GM19035 (cell line): Measurements from ENCODE around the gene PSMD5.
"Not testable (repeated sequence)": the region's sequence is repeated elsewhere in the genome, so short reads cannot be mapped to it uniquely, and the experiment has no call there.

ENCODE experiments used
- ATAC-seq: cut with Tn5 transposase; IDR thresholded peaks from one replicate; pipeline ENCODE4 v1.9.1; 2021; ENCODE audit not compliant: unreplicated experiment

The PSMD5 gene

DNA sequence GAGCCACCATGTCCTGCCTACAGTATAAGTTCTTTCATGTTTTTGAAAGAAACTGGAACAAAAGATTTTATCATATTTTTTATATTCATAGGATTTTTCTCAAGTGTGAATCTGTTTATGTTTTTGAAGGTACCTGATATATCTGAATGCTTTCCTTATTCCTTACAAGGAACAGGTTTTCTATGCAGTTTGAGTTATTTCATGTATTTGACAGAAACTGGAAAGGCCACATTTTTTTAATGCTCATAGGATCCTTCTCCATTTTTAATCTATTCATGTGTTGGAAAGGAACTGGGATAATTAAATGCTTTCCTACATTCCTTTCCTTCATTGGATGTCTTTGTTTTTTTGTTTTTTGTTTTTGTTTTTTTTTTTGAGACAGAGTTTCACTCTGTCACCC lies 33.8 kb downstream of the PSMD5 start:
- no peak for ATAC-seq

DNA sequence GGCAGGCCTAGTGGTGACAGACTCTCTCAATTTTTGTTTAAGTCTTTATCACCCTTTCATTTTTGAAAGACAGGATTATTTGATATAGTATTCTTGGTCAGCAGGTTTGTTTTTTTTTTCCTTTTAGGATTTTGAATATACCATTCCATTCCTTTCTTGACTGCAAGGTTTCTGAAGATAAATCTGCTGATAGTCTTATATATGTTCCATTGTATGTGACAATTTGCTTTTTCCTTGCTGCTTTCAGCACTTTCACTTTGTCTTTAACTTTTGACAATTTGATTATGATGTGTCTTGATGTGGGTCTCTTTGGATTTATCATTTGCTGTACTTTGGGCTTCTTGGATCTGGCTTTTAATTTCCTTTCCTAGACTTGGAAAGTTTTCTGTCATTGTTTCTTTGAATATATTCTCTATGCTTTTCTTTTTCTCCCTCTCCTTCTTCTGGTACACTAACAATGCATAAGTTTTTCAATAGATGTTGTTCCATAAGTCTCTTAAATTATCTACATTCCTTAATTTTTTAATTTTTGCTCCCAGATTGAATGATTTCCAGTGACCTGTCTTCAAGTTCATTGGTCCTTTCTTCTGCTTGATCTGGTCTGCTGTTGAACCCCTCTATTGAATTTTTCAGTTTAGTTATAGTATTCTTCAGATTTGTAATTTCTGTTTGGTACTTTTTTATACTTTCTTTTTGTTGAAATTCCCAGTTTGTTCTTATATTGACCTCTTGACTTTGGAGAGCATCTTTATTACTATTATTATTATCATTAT lies 34.9 kb downstream of the PSMD5 start:
- no peak for ATAC-seq

DNA sequence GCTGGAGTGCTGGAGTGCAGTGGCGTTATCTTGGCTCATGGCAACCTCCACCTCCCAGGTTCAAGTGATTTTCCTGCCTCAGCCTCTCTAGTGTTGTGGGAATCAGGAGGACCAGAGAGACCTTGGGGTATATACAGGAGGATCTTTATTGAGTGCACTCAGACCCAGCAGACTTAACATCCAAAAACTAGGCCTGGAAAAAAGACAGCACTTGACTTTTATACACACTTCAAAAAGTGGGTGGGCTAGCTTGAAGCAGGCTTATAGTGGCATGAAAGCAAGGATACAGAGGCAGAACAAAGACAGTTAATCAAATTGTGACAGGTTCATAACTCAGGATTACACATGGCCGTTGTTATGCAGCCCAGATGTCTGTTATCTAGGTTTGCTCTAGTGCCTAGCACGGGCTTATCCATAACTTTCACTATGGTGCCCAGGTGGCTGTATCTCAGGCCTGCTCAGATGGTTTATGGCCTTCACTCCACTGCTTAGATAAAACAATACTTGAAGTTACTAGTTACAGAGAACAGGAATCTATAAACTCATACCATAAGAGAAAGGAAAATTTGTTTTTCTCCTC lies 37.8 kb downstream of the PSMD5 start:
- not testable (repeated sequence) for ATAC-seq

DNA sequence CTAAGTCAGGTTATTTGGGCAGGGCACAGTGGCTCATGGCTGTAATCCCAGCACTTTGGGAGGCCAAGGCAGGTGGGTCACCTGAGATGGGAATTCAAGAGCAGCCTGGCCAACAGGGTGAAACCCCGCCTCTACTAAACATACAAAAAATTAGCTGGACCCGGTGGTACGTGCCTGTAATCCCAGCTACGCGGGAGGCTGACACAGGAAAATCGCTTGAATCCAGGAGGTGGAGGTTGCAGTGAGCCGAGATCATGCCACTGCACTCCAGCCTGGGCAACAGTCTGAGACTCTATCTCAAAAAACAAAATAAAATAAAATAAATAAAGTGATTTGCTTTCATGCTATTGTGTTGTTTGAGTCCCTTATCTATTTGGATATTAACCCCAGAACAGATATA lies 41.3 kb downstream of the PSMD5 start:
- no peak for ATAC-seq

DNA sequence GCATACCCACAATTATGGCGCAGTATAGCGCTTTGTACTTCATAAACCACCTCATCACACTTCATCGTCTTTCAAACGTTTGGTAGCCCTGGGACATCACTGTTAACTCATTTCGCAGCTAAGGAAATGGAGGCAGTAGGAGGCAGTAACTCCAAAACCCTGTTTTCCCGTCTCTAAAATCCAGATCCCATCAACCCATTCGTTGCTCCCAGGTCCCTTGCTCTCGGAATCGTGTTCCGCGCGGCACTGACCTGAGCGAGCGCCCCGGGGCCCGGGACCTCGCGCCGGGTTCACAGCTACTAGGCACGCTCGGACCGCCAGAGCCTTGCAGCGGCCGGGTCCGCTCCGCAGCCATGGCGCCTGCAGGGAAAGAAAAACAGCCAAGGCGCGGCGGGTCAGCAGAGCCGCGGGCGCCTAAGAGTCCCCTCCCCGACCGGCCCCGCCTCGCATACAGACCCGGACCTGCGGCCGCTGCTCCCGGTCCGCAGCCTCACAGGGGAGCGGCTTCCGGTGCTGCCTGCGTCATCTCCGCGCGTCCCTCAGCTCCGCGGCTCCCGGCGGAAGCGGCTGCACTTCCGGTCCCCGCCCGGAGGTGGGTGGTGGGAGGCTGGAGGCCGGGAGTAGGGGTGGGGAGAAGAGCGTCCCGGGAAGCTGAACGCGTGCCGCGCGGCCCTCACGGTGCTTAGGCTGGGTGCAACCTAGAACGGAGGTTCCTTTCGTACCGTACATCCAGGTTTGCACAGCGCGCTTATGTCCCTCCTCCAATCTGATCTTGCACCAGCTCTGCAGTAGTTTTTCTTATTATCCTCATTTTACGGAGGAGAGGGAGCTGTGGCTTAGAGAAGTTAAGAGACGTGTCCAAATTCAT lies 49.6 kb downstream of the PSMD5 start, which contains the start of gene FBXW2:
Gene FBXW2, minus strand, starts transcription at position 519 of the 868 bp plus-strand sequence. CDS start 5,158 bp downstream, outside the sequence.
- ATAC-seq: peak; percentile 85

DNA sequence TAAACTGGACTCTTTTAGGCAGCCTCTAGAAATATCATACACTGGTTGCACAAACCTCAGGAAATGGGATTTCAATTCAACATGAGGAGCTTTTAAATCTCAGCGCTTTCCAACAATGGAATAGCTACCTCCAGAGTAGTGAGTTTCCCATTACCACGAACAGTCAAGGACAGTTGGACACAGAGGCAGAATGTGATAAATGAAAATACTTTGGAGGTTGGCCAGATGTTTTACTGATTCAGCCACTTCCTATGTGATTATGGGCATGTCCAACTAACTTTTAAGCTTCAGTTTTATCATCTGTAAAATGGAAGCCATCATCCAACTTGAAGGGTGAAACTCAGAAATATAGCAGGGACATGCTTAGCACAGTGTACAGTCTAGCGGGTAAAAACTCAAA lies 51.6 kb downstream of the PSMD5 start:
- ATAC-seq: no peak

DNA sequence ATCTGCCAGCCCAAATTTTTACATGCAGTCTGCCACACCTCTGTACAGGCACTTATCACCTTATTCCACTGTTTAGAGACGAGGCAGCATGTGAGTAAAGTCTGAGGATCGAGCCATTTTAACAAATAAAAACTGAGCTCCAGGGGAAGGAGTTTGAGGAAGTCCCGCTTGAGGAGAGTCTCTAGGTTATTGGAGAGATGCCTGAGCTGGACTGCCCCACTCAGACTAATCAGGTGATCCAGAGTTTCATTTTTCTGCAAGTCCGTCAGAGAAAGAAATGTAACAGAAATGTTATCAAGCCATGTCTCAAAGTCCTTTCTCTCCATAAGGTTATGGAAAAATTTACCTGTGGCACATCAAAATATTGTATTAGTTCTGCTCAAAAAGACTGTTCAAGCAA lies 54.8 kb downstream of the PSMD5 start:
- no peak for ATAC-seq

DNA sequence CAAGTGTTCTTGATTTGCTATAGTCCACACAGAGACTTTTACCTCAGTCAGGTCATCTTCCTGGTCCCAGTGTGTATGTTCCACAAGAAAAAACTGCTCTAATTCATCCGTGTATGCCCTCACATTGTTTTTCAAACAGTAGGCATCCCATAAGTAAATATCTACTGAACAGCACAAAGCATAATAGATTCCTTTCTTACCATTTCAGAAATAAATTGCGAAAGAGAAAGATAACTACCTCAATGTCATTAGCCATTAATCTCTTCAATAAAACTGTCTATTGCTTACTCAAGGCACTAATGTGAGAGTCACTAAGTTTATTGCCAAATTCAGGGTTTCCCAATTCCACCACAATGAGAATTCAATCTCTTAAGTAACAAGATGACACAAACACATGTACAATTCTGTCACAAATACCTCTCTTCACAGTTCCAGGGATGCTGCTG lies 59.1 kb downstream of the PSMD5 start:
- ATAC-seq: no peak

DNA sequence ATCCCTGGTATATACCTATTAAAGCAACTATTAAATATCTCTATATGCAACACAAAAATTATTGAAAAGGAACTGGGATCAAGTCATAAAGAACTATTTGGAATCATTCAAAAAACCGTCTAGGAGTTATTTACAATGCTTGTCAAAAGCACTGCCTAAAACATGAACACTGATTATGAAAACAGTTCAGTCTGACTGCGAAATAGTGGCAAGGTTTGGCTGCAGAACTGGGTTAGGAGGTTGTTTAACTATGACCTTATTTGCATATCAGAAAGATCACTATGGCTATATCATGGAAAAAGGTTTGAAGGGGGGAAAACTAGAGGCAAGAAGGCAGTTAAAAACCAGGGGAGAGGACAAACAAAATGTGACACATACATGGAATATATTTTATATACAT lies 61.5 kb downstream of the PSMD5 start:
- ATAC-seq: no peak

DNA sequence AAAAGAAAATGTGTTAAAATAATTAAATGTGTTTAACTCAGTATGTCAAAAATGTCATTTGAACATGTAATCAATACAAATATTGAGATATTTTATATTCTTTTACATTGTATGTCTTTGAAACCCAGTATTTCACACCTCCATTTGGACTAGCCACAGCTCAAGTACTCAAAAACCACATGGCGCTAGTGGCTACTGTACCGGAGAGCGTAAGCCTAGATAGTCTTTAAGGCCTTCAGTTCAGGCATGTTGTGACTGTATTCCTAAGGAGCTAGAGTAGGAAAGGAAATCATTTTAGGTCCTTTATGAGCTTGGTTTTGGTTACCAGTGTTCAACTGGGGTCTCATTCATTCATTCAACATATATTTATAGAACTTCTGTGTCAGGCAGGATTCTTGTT lies 62.4 kb downstream of the PSMD5 start:
- no peak for ATAC-seq

DNA sequence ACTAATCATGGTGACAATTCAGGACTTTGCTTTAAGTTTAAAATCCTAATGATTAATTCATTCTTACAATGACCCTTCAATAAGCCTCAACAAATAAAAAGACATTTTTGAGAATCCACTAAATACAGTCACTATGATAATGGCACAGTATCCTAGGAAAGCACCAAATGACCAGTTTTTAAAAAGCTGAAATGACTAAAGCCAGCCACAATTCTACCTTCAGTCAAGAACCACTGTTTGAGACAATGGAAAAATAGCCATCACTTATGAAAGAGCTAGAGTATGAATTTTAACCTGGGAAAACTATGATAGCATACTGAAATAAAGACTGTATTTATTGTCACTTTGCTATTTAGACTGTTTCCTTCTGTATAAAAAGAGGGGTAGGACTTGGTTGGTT lies 63.5 kb downstream of the PSMD5 start:
- no peak for ATAC-seq

DNA sequence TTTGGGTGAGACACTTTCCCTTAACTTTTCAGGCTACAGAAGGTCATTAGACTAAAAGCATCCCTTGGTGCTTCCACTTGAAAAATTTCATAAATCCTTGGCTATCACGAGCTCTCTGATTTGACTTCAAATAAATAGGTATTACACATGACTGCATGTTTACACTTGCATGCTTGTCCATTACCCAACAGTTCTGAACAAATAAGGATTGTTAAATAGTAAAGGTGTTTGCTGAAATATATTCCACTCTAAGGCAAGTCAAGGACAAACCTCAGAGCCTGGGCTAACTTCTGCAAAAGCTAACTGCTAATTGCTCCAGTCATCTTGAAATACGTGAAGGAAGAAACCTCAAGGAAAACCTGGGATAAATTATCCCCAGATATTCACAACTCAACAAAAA lies 64.0 kb downstream of the PSMD5 start:
- ATAC-seq: no peak

DNA sequence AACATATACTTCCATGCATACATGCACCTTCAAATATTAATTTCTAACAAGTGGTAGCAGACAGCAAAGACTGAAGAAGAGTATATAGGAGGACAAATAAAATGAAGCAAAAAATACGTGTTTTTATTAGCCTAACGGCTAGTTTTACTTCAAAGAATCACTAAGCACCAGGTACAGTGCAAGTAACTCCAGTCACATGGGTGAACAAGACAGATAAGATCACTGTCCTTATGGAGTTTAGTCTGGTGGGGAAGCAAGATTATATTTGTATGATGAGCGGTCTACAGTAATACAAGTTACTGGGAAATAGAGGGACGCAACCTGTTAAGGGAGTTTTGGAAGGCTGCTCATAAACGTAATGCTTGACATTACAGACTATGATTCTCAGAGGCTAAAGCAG lies 65.5 kb downstream of the PSMD5 start:
- no peak for ATAC-seq

DNA sequence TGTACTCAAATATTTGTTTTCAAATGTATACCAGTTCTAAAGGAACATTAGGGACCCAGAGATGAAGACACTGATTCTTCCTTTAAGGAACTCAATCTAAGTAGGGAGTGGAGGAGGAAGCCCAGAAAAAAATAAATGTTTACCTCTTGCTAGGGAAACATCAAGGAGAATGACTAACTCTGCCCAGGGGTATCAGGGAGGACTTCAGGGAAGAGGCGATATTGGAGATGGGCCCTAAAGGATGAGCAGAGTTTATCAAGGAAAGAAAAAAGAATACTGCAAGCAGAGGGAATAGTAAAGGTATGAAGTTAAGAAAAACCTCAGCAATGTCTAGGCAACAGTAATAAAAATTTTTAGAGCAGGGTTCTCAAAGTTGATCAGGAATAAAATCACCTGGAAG lies 65.9 kb downstream of the PSMD5 start:
- no peak for ATAC-seq

DNA sequence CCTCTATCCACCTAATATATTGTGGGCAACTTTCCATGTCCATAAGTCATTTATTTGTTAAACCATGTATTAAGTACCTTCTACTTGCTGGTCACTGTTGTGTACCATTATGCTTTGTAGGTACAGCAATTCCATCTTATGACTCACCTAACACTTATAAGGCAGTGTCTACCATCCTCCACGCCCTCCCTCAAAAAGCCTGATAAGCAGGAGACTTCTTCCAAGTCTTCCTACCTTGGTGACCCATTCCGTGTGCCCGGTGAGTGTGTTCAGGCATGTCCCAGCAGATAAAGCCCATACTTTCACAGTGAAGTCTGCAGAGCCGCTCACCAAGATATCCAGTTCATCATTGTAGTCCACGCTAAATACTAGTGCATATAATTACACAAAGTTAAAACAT lies 66.9 kb downstream of the PSMD5 start:
- ATAC-seq: no peak

DNA sequence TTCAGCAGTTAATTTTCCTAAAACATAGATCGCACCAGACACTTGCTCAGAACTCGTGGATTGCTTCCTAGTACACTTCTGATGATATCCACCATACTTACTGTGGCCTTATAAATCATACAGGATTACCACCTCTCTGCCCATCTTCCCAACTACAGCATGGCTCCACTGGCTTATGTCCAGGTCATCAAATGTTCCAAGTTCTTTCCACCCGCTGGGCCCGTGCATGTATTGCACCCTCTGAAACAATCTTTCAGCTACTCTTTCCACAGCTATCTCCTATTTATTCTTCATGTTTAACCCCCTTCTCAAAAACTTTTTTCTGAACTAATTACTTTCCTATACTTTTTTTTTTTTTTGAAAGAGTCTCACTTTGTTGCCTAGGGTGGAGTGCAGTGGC lies 68.0 kb downstream of the PSMD5 start:
- no peak for ATAC-seq

DNA sequence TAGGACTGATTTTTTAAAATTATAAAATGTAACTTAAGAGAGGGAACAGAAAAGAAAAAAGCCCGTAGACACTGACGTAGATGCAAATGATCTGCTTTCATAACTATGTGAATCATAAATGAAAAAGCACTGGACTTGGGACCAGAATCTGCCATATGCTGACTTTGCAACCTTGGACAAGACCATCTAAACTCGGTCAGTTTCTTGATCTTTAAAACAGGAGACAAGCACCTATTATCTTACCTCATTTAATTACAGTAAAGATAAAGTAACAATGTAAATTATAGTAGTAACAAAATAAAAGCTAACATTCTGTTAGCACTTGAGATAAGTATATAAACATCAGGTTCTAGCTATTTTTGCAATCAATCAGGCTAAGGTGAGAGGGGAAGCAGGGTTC lies 69.5 kb downstream of the PSMD5 start:
- no peak for ATAC-seq

DNA sequence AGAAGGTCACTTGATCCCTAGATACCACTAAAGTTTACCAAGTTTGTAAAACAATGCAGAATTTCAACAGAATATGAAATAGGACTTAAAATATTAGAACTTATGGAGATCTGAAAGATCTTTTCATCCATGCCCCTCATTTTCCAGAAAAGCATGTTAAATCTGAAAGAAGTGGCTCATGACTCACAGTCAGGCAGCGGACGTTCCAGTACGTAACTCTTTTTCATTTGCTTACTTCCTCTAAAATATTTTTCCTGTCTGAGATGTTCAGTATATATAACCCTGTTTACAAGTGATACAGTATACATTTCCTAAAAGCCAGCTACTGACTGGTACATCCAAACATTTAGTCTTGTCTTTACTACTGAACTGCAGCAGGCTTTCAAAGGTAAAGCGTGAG lies 71.8 kb downstream of the PSMD5 start:
- no peak for ATAC-seq

DNA sequence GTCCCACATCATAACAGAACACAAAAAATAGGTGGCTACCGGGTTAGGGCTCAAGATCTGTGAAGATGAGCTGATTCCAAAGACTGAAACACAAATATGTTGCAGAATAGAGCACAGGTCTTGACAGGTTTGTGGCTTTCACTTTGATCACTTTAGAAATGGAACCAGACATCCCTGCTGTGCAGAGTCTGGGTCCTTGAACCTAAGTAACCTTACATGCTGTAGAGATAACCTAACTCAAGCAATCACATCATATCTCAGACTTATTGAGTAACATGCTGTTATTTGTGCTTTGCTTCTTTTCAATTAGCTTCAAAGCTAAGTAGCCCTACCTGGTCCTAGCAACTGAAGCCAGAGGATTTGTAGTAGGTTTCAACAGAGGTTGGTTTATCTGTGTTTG lies 73.8 kb downstream of the PSMD5 start:
- no peak for ATAC-seq

DNA sequence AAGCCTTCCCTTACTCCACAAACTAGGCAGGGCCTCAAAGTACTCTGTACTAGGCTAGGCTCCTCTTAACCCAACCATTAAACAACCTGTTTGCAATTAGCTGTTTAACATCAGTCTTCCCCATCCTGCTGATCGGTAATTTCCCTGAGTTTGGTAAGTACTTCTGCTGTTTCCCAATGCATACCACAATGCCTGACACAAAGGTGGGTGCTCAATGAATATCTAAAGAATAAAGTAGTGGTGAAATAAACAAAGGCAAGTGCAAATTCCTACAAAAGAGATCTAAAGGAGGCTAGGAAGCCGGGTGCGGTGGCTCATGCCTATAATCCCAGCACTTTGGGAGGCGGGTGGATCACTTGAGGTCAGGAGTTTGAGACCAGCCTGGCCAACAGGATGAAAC lies 74.5 kb downstream of the PSMD5 start:
- ATAC-seq: no peak

DNA sequence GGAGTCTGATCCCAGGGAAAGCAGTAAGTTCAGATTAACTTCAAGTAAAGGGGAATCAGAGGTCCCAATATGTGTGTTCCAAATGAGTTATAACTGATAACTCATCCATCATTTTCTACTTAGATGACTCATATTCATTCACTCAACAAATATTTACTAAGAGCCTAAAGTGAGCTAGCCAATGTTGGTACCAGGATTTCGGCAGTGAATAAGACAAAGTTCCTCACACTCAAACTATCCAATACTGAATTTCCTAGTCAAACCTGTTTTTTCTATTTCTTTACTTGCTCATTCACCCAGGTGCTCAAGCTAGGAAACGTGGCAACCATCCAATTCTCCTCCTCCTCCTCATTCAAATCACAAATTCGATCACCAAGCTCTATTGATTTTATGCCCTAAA lies 75.3 kb downstream of the PSMD5 start:
- ATAC-seq: no peak
